Ovary (tissue), 9 donors: ENCODE results near the gene PQBP1. TPM values are rescaled to one million over a fixed set of nuclear protein-coding genes. Genes with fewer than 3 reads are reported as not detected.

Source experiments
- DNase-seq, 5 donors: peaks; one replicate each; pipeline ENCODE4 v3.0.0-alpha.2; 2019 to 2020
- H3K27ac ChIP-seq, 2 donors: fragments of 200-600 bp; one replicate each; pipeline versions ENCODE4 v1.5.1 to v1.8.0; 2019 to 2022
- H3K27me3 ChIP-seq: fragments of 200-600 bp; one replicate; pipeline ENCODE4 v1.8.0; 2022
- H3K36me3 ChIP-seq: fragments of 200-600 bp; sonication (generic); one replicate; pipeline ENCODE4 v1.5.1; 2019
- H3K4me1 ChIP-seq: one replicate; pipeline ENCODE4 v1.8.1; 2013; ENCODE audit warnings: mild to moderate bottlenecking, moderate library complexity; ENCODE audit not compliant: insufficient read depth
- H3K4me3 ChIP-seq: fragments of 200-600 bp; sonication (generic); one replicate; pipeline ENCODE4 v1.5.1; 2017
- H3K9me3 ChIP-seq, 2 donors: fragments of 200-600 bp in 1 of 2; sonication (generic) in 1 of 2; one replicate each; pipeline versions ENCODE4 v1.5.1 to v1.8.1; 2013 to 2019; ENCODE audit warnings: mild to moderate bottlenecking in 1 of 2, moderate library complexity in 1 of 2
- CTCF ChIP-seq, 3 donors: fragments of 450-650 bp in 2 of 3; fragments of 200-600 bp in 1 of 3; IDR thresholded peaks; one replicate each; pipeline versions ENCODE4 v1.5.1 to v1.8.0; 2016 to 2022; ENCODE audit warnings: antibody characterized with exemption in 3 of 3, mild to moderate bottlenecking in 1 of 3
- EP300 ChIP-seq: sonication (generic); formaldehyde crosslinking; IDR thresholded peaks from one replicate; pipeline ENCODE4 v1.6.1; 2017; ENCODE audit warnings: antibody characterized with exemption
- POLR2A ChIP-seq: fragments of 450-650 bp; IDR thresholded peaks from one replicate; pipeline ENCODE4 v1.6.1; 2017; ENCODE audit warnings: antibody characterized with exemption, mild to moderate bottlenecking, moderate library complexity
- WGBS, 3 donors: extraction: QIAGEN DNeasy Blood & Tissue Kit in 1 of 3; methylation state at CpG; one replicate each; pipeline versions ENCODE4 v1.1.5 to v1.1.7; 2013 to 2017; 5-methylcytosine and 5-hydroxymethylcytosine counted together
- intact Hi-C, 4 donors: fragments of 100-400 bp; cut with DNase I; formaldehyde crosslinking; loops; one replicate each; pipeline versions ENCODE4 v1.11.0 to v1.15.1; 2022 to 2023
- polyA plus RNA-seq, 2 donors: library from polyadenylated mRNA; stranded (reverse); fragments of 200-250 nt in 1 of 2; fragments of 350-450 nt in 1 of 2; fragmentation: Illumina TruSeq in 1 of 2; extraction: RNeasy Lipid Tissue Mini Kit (QIAGEN cat#74804) in 1 of 2; gene quantifications; one replicate each; pipeline ENCODE4 v1.2.3, GENCODE V29; 2013 to 2014
- total RNA-seq, 7 donors: library from RNA; depleted of rRNA in 2 of 7; stranded (reverse); fragments of >200 nt in 2 of 7; fragmentation: NEBNext Ultra II Directional in 3 of 7; extraction: Animal tissue kit (Norgen Biotek cat#: 25700) in 3 of 7; gene quantifications; one replicate each; pipeline versions ENCODE4 v1.1.0 to v1.2.4, GENCODE V29; 2016 to 2023
- donor health status: DM: no; HTN: no; CAD: no; lungs with moderate emphysema.
- donor health status: DM: no; HTN: no; CAD: no.
- donor health status: Bipolar disorder and iron deficiency.
- donor health status: DM: yes; HTN: yes; CAD: no.
- donor health status: DM: no; HTN: no; CAD: no.
- donor health status: DM: yes; HTN: yes; CAD: no.

The PQBP1 gene
- total and polyA plus RNA-seq, 9 donors = 71.2 to 149 (median 105) TPM

- intact Hi-C loops = no loop called here
- H3K9me3 ChIP-seq = no peaks in the 10 kb centered on the region
- H3K36me3 ChIP-seq = no peaks in the 10 kb centered on the region
- H3K4me3 ChIP-seq = no peak overlapping the region
- TF ChIP-seq CTCF (IDR thresholded peaks at IDR 0.05) (no peak), POLR2A (no peak), EP300 (no peak)
- H3K27ac ChIP-seq = no peak overlapping the region
- no peaks in the 10 kb centered on the region for H3K4me1 ChIP-seq
- WGBS, 3 donors = 72 to 81% (median 79%) methylated on average over 7 of the region's 7 CpGs
- DNase-seq = no peak
- H3K27me3 ChIP-seq = no peaks in the 10 kb centered on the region
Observed at GRCh38 chrX:48934581-48935300, 37.0 kb downstream of the PQBP1 start.

- intact Hi-C loops = no loop called here
- 68 to 91% (median 79%) methylated on average over 1 of the region's 1 CpG for WGBS, 3 donors
- TF ChIP-seq EP300 (no peak), POLR2A (no peak), CTCF (IDR thresholded peaks at IDR 0.05) (no peak)
- Histone ChIP-seq H3K27ac (no peak overlapping the region), H3K4me3 (no peak overlapping the region), H3K4me1 (no peaks in the 10 kb centered on the region), H3K27me3 (no peaks in the 10 kb centered on the region), H3K36me3 (no peaks in the 10 kb centered on the region), H3K9me3 (no peaks in the 10 kb centered on the region)
- no peak for DNase-seq
Observed at GRCh38 chrX:48935301-48935670, 37.6 kb downstream of the PQBP1 start.

- Histone ChIP-seq H3K36me3 (no peaks in the 10 kb centered on the region), H3K4me1 (peaks cover 1% of the 10 kb centered on the region), H3K4me3 (no peak overlapping the region), H3K27me3 (no peaks in the 10 kb centered on the region), H3K27ac (no peak overlapping the region), H3K9me3 (no peaks in the 10 kb centered on the region)
- intact Hi-C loops = no loop called here
- WGBS, 3 donors = 83 to 90% (median 85%) methylated on average over 8 of the region's 8 CpGs
- no peak for DNase-seq
- TF ChIP-seq POLR2A = no peak
- TF ChIP-seq CTCF (IDR thresholded peaks at IDR 0.05) = no peak
- TF ChIP-seq EP300 = no peak
Observed at GRCh38 chrX:48936429-48937053, 38.8 kb downstream of the PQBP1 start.

- TF ChIP-seq CTCF (IDR thresholded peaks at IDR 0.05) (no peak), EP300 (no peak), POLR2A (no peak)
- Histone ChIP-seq H3K27me3 (no peaks in the 10 kb centered on the region), H3K27ac (no peak overlapping the region), H3K36me3 (no peaks in the 10 kb centered on the region), H3K4me3 (no peak overlapping the region), H3K9me3 (no peaks in the 10 kb centered on the region), H3K4me1 (peaks cover 2% of the 10 kb centered on the region)
- no peak for DNase-seq
- intact Hi-C loops = no loop called here
- 44 to 52% (median 47%) methylated on average over 9 of the region's 9 CpGs for WGBS, 3 donors
Observed at GRCh38 chrX:48937054-48937907, 39.6 kb downstream of the PQBP1 start.
